H9 (cell line): ENCODE measurements around the gene LRMDA. TPM values are rescaled to one million over a fixed set of nuclear protein-coding genes. Genes with fewer than 3 reads are reported as not detected.

Source experiments
- DNase-seq: peaks from one replicate; pipeline ENCODE4 v3.0.0-alpha.2; 2017
- H2AFZ ChIP-seq: one replicate; pipeline ENCODE4 v1.6.1; 2013; ENCODE audit warnings: mild to moderate bottlenecking, low read length, control low read depth, moderate library complexity
- H2AK5ac ChIP-seq: 2 replicates; pipeline ENCODE4 v1.6.1; 2013; ENCODE audit warnings: low read length, control low read depth, mixed read lengths; ENCODE audit not compliant: insufficient read length
- H2BK120ac ChIP-seq: one replicate; pipeline ENCODE4 v1.6.1; 2013; ENCODE audit warnings: low read depth, mild to moderate bottlenecking, low read length, control low read depth, inconsistent platforms; ENCODE audit not compliant: poor library complexity, severe bottlenecking
- H2BK12ac ChIP-seq: 2 replicates; pipeline ENCODE4 v1.6.1; 2013; ENCODE audit warnings: low read length, control low read depth, mixed read lengths, low read depth; ENCODE audit not compliant: insufficient read length
- H2BK15ac ChIP-seq: 2 replicates; pipeline ENCODE4 v1.6.1; 2013; ENCODE audit warnings: low read depth, low read length, control low read depth
- H2BK20ac ChIP-seq: one replicate; pipeline ENCODE4 v1.6.1; 2013; ENCODE audit warnings: low read depth, mild to moderate bottlenecking, low read length, control low read depth, inconsistent platforms; ENCODE audit not compliant: poor library complexity, severe bottlenecking
- H2BK5ac ChIP-seq: 2 replicates; pipeline ENCODE4 v1.6.1; 2013; ENCODE audit warnings: low read length, control low read depth, mixed read lengths; ENCODE audit not compliant: insufficient read length
- H3K14ac ChIP-seq: 2 replicates; pipeline ENCODE4 v1.6.1; 2013; ENCODE audit warnings: low read length, control low read depth; ENCODE audit not compliant: insufficient read depth
- H3K18ac ChIP-seq: 2 replicates; pipeline ENCODE4 v1.6.1; 2013; ENCODE audit warnings: low read depth, mild to moderate bottlenecking, mixed read lengths, low read length, control low read depth; ENCODE audit not compliant: insufficient read length
- H3K23ac ChIP-seq: 2 replicates; pipeline ENCODE4 v1.6.1; 2013; ENCODE audit warnings: low read length, control low read depth, mixed read lengths, low read depth; ENCODE audit not compliant: insufficient read length
- H3K23me2 ChIP-seq: 2 replicates; pipeline ENCODE4 v1.6.1; 2013; ENCODE audit warnings: low read depth, mild to moderate bottlenecking, mixed read lengths, low read length, control low read depth; ENCODE audit not compliant: insufficient read length, poor library complexity, severe bottlenecking
- H3K27ac ChIP-seq: 2 replicates; pipeline ENCODE4 v1.5.1; 2013; ENCODE audit warnings: low read length, control low read depth, mixed read lengths, low read depth; ENCODE audit not compliant: insufficient read length
- H3K27me3 ChIP-seq: 2 replicates; pipeline ENCODE4 v1.6.1; 2013; ENCODE audit warnings: low read length, control low read depth, inconsistent platforms; ENCODE audit not compliant: insufficient read depth
- H3K4ac ChIP-seq: 2 replicates; pipeline ENCODE4 v1.6.1; 2013; ENCODE audit warnings: low read depth, mild to moderate bottlenecking, control low read depth, inconsistent platforms, low read length, moderate library complexity
- H3K4me1 ChIP-seq: 2 replicates; pipeline ENCODE4 v1.6.1; 2013; ENCODE audit warnings: low read length, control low read depth, inconsistent platforms; ENCODE audit not compliant: insufficient read depth
- H3K4me2 ChIP-seq: 2 replicates; pipeline ENCODE4 v1.6.1; 2013; ENCODE audit warnings: low read length, control low read depth, mixed read lengths; ENCODE audit not compliant: insufficient read length, insufficient read depth
- H3K56ac ChIP-seq: 2 replicates; pipeline ENCODE4 v1.6.1; 2013; ENCODE audit warnings: low read depth, mild to moderate bottlenecking, mixed read lengths, low read length, control low read depth; ENCODE audit not compliant: insufficient read length
- H3K79me1 ChIP-seq: 2 replicates; pipeline ENCODE4 v1.6.1; 2013; ENCODE audit warnings: low read depth, mild to moderate bottlenecking, moderate library complexity, low read length, control low read depth, inconsistent platforms; ENCODE audit not compliant: insufficient read depth, poor library complexity, severe bottlenecking
- H3K79me2 ChIP-seq: 2 replicates; pipeline ENCODE4 v1.6.1; 2013; ENCODE audit warnings: low read length, control low read depth, inconsistent platforms; ENCODE audit not compliant: insufficient read depth
- H3K9ac ChIP-seq: 2 replicates; pipeline ENCODE4 v1.6.1; 2013; ENCODE audit warnings: low read length, control low read depth, mixed read lengths; ENCODE audit not compliant: insufficient read length; ENCODE audit errors: extremely low read depth
- H3K9me3 ChIP-seq: one replicate; pipeline ENCODE4 v1.6.1; 2013; ENCODE audit warnings: low read depth, low read length, inconsistent platforms; ENCODE audit not compliant: control insufficient read depth
- H3T11ph ChIP-seq: one replicate; pipeline ENCODE4 v1.6.1; 2013; ENCODE audit warnings: mild to moderate bottlenecking, low read length, control low read depth, inconsistent platforms
- H4K20me1 ChIP-seq: one replicate; pipeline ENCODE4 v1.6.1; 2013; ENCODE audit not compliant: control insufficient read depth, insufficient read length, insufficient read depth
- H4K5ac ChIP-seq: 2 replicates; pipeline ENCODE4 v1.6.1; 2013; ENCODE audit warnings: low read depth, mild to moderate bottlenecking, mixed read lengths, low read length, control low read depth; ENCODE audit not compliant: insufficient read length
- H4K8ac ChIP-seq: replicated peaks from 2 replicates; pipeline ENCODE4 v1.6.1; 2013; ENCODE audit warnings: low read length, control low read depth, mixed read lengths, low read depth; ENCODE audit not compliant: insufficient read length
- H4K91ac ChIP-seq: 2 replicates; pipeline ENCODE4 v1.6.1; 2013; ENCODE audit warnings: low read depth, mild to moderate bottlenecking, moderate library complexity, mixed read lengths, low read length, control low read depth; ENCODE audit not compliant: insufficient read length
- H3K27ac Mint-ChIP-seq, 3 experiments: 2 replicates in 2 of 3; 3 replicates in 1 of 3; pipeline ENCODE4 v1.8.0; 2020 to 2021; ENCODE audit warnings: mixed read lengths in 3 of 3, mild to moderate bottlenecking in 1 of 3, moderate library complexity in 1 of 3
- H3K27me3 Mint-ChIP-seq: 2 replicates; pipeline ENCODE4 v1.8.0; 2021; ENCODE audit warnings: low read depth, mild to moderate bottlenecking, moderate library complexity, mixed read lengths
- H3K36me3 Mint-ChIP-seq, 3 experiments: 2 replicates in 2 of 3; 3 replicates in 1 of 3; pipeline ENCODE4 v1.8.0; 2020 to 2021; ENCODE audit warnings: low read depth in 3 of 3, mixed read lengths in 3 of 3; ENCODE audit not compliant: insufficient read depth in 1 of 3
- H3K4me1 Mint-ChIP-seq, 2 experiments: 2 replicates each; pipeline ENCODE4 v1.8.0; 2020; ENCODE audit warnings: mixed read lengths in 2 of 2
- H3K4me3 Mint-ChIP-seq, 2 experiments: 2 replicates in 1 of 2; 3 replicates in 1 of 2; pipeline ENCODE4 v1.8.0; 2020 to 2021; ENCODE audit warnings: mild to moderate bottlenecking in 2 of 2, mixed read lengths in 2 of 2, moderate library complexity in 1 of 2
- H3K9me3 Mint-ChIP-seq, 2 experiments: 2 replicates in 1 of 2; 3 replicates in 1 of 2; pipeline ENCODE4 v1.8.0; 2020; ENCODE audit warnings: mild to moderate bottlenecking in 2 of 2, mixed read lengths in 2 of 2, moderate library complexity in 1 of 2
- WGBS: extraction: QIAGEN DNeasy Blood & Tissue Kit; methylation state at CpG from one replicate; pipeline ENCODE4 v1.1.7; 2013; ENCODE audit warnings: missing lambda C conversion rate, low lambda C conversion rate, mixed read lengths; ENCODE audit not compliant: insufficient read length; ENCODE audit errors: extremely low coverage; 5-methylcytosine and 5-hydroxymethylcytosine counted together
- total RNA-seq: library from RNA; stranded (reverse); gene quantifications from 2 replicates; pipeline ENCODE4 v1.2.1, GENCODE V29; 2021
- TF ChIP-seq, protein P1 (sequence below): fragments of 200-600 bp; sonication (generic); conservative IDR thresholded peaks from 3 replicates; pipeline ENCODE4 v1.8.0; 2021; ENCODE audit warnings: antibody characterized with exemption, mild to moderate bottlenecking

LRMDA gene
- total RNA-seq, 1 experiment from 2014 or later: 1.8 TPM

DNA sequence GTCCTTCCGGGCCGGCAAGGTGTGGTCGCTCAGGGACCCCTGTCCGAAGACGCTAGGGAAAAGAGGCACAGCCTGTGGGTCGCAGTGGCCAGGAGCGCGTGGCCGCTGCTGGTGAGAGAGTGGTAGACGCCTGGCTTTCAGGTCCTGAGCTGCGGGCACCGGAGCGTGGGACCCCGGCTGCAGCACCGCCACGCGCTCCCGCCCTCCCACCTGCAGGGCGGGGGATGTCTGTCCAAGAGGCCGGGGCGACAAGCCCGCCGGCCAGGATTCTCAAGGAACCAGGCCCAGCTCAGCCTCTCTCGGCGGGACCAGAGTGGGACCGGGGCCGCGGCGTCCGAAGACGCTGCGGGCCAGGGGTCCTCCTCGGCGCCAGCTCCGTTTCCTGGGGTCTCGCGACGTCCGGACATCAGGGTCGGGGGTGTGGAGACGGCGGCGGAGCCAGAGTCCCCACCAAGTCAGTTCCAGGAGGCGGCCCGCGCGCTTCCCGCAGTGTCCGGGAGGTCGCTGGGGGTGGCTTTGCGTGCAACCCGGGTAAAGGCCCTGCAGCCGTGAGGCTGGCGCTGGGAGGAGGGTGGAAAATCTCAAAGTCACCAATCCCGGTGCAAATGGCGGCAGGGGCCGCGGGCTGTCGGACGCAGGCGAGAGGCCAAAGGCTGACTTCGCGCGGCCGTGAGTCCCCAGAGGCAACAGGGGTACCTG lies 35.3 kb upstream of the LRMDA start:
- H2BK120ac ChIP-seq: no peak overlapping the region
- H3K79me2 ChIP-seq: no peaks in the 10 kb centered on the region
- no peak overlapping the region for H3K23ac ChIP-seq
- no peak overlapping the region for H4K5ac ChIP-seq
- no peak overlapping the region for H3T11ph ChIP-seq
- no peak overlapping the region for H4K8ac ChIP-seq
- no peak overlapping the region for H3K4ac ChIP-seq
- no peak overlapping the region for H3K56ac ChIP-seq
- no peaks in the 10 kb centered on the region for H3K9me3 ChIP-seq
- no peaks in the 10 kb centered on the region; a peak in 1 of 7 replicates for H3K36me3 Mint-ChIP-seq
- no peak overlapping the region; the same call in 1 of the 2 replicates for H3K14ac ChIP-seq
- no peak overlapping the region for H4K91ac ChIP-seq
- H3K18ac ChIP-seq: no peak overlapping the region
- no peak overlapping the region for H2BK5ac ChIP-seq
- peaks cover 71% of the 10 kb centered on the region for H3K27me3 ChIP-seq
- H3K79me1 ChIP-seq: no peaks in the 10 kb centered on the region
- H3K9ac ChIP-seq: no peak overlapping the region
- peak overlapping the region; percentile 52 to 77 for H3K4me3 Mint-ChIP-seq
- H3K9me3 Mint-ChIP-seq: peaks cover 0 to 8% of the 10 kb centered on the region in 2 experiments; a peak in 1 of 5 replicates
- no CpG with 5 or more reads among the region's 65 CpGs for WGBS
- H2BK20ac ChIP-seq: no peak overlapping the region
- no peak overlapping the region for H3K27ac ChIP-seq
- H2AFZ ChIP-seq: no peak overlapping the region
- no peak overlapping the region for H2BK15ac ChIP-seq
- peaks cover 19% of the 10 kb centered on the region for H3K23me2 ChIP-seq
- H4K20me1 ChIP-seq: no peaks in the 10 kb centered on the region
- H3K4me1 Mint-ChIP-seq: peaks cover 12 to 30% of the 10 kb centered on the region in 2 experiments
- H2AK5ac ChIP-seq: no peak overlapping the region
- DNase-seq: peak; percentile 43
- H2BK12ac ChIP-seq: no peak overlapping the region
- H3K27ac Mint-ChIP-seq: no peak overlapping the region
- no peaks in the 10 kb centered on the region; the same call in none of the 2 replicates for H3K4me1 ChIP-seq
- peaks cover 100% of the 10 kb centered on the region for H3K27me3 Mint-ChIP-seq
- peak overlapping the region; percentile 60 for H3K4me2 ChIP-seq
- TF ChIP-seq, protein P1, sequence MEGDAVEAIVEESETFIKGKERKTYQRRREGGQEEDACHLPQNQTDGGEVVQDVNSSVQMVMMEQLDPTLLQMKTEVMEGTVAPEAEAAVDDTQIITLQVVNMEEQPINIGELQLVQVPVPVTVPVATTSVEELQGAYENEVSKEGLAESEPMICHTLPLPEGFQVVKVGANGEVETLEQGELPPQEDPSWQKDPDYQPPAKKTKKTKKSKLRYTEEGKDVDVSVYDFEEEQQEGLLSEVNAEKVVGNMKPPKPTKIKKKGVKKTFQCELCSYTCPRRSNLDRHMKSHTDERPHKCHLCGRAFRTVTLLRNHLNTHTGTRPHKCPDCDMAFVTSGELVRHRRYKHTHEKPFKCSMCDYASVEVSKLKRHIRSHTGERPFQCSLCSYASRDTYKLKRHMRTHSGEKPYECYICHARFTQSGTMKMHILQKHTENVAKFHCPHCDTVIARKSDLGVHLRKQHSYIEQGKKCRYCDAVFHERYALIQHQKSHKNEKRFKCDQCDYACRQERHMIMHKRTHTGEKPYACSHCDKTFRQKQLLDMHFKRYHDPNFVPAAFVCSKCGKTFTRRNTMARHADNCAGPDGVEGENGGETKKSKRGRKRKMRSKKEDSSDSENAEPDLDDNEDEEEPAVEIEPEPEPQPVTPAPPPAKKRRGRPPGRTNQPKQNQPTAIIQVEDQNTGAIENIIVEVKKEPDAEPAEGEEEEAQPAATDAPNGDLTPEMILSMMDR: no peak
